Neural progenitor cell (in vitro differentiated cells): ENCODE data around the gene UGGT2.

Source experiments
- CTCF ChIP-seq: fragments of 200-600 bp; sonication (generic); IDR thresholded peaks from 2 replicates; pipeline ENCODE4 v1.5.1; 2017; ENCODE audit warnings: antibody characterized with exemption, mild to moderate bottlenecking
- EZH2 ChIP-seq: fragments of 200-600 bp; sonication (generic); IDR thresholded peaks from 2 replicates; pipeline ENCODE4 v1.6.1; 2017; ENCODE audit warnings: antibody characterized with exemption, mild to moderate bottlenecking, moderate library complexity

- no peak for TF ChIP-seq CTCF
- no peak for TF ChIP-seq EZH2
Measured at GRCh38 chr13:96080676-96081075, 27.5 kb upstream of the UGGT2 start.
